GM12878 (cell line): Measurements from ENCODE around the gene CYTH3. TPM values are rescaled to one million over a fixed set of nuclear protein-coding genes. Genes with fewer than 3 reads are reported as not detected.

Experiments used
- ATAC-seq: fragments of 200-7000 bp; cut with Tn5 transposase; 3 replicates; pipeline ENCODE4 v1.9.1; 2020; ENCODE audit warnings: mild to moderate bottlenecking, moderate library complexity
- BruUV-seq: library from RNA; stranded (reverse); fragments of 400-500 nt; replicated peaks from 2 replicates; lab custom pipeline; 2021; lab: Mats Ljungman, UMichigan
- CTCF ChIA-PET: fragments of 300-600 bp; sonication (Branson Sonifier 250); formaldehyde crosslinking; extraction: SDS; loops from one replicate; lab custom pipeline; 2021; ENCODE audit warnings: inconsistent platforms; lab: Yijun Ruan, JAX
- POLR2A ChIA-PET: fragments of 350-600 bp; formaldehyde crosslinking; extraction: SDS; loops from one replicate; lab custom pipeline; 2021; ENCODE audit warnings: inconsistent platforms; lab: Charles Lee
- RAD21 ChIA-PET: fragments of 300-600 bp; sonication (Branson Sonifier 250); formaldehyde crosslinking; loops from one replicate; lab custom pipeline; 2023; ENCODE audit warnings: antibody characterized with exemption; ENCODE audit not compliant: unreplicated experiment; lab: Charles Lee
- SMC1A ChIA-PET: fragments of 300-600 bp; sonication (Branson Sonifier 250); formaldehyde crosslinking; loops from one replicate; lab custom pipeline; 2023; ENCODE audit not compliant: unreplicated experiment, uncharacterized antibody; lab: Charles Lee
- DNase-seq: peaks from one replicate; pipeline ENCODE4 v3.0.0-alpha.2; 2011; ENCODE audit warnings: low read depth, low spot score
- FAIRE-seq: peaks from 3 replicates; lab custom pipeline; 2011; peaks lifted over from hg19 to GRCh38; lab: Jason Lieb, UNC
- H2AFZ ChIP-seq: 2 replicates; pipeline ENCODE4 v1.6.0; 2011; ENCODE audit warnings: low read depth, low read length, control low read depth; ENCODE audit not compliant: control insufficient read depth
- H3K27ac ChIP-seq: 2 replicates; pipeline ENCODE4 v1.5.1; 2011; ENCODE audit warnings: control low read depth; ENCODE audit not compliant: control insufficient read depth, insufficient read depth
- H3K27me3 ChIP-seq, 2 experiments: replicated peaks in 1 of 2; 2 replicates each; pipeline versions ENCODE4 v1.6.0 to v1.6.1; 2011; ENCODE audit warnings: low read length in 1 of 2; ENCODE audit not compliant: control insufficient read depth in 2 of 2, insufficient read depth in 2 of 2
- H3K36me3 ChIP-seq, 2 experiments: 2 replicates each; pipeline ENCODE4 v1.5.1; 2011; ENCODE audit warnings: low read length in 1 of 2; ENCODE audit not compliant: control insufficient read depth in 2 of 2, insufficient read depth in 2 of 2
- H3K4me1 ChIP-seq: 2 replicates; pipeline ENCODE4 v1.6.1; 2011; ENCODE audit warnings: mild to moderate bottlenecking, low read length, moderate library complexity, mixed read lengths; ENCODE audit not compliant: control insufficient read depth, insufficient read depth
- H3K4me2 ChIP-seq: 2 replicates; pipeline ENCODE4 v1.6.0; 2011; ENCODE audit warnings: control low read depth; ENCODE audit not compliant: control insufficient read depth, insufficient read depth
- H3K4me3 ChIP-seq: fragments of 200-600 bp; sonication (generic); 2 replicates; pipeline ENCODE4 v1.5.1; 2016
- H3K79me2 ChIP-seq: 2 replicates; pipeline ENCODE4 v1.6.0; 2011; ENCODE audit warnings: low read length; ENCODE audit not compliant: control insufficient read depth, insufficient read depth
- H3K9ac ChIP-seq: 2 replicates; pipeline ENCODE4 v1.8.0; 2011; ENCODE audit warnings: low read length, control low read depth, mixed read lengths; ENCODE audit not compliant: control insufficient read depth, insufficient read depth
- H3K9me3 ChIP-seq: replicated peaks from 3 replicates; pipeline ENCODE4 v1.5.1; 2011; ENCODE audit warnings: mild to moderate bottlenecking, low read length; ENCODE audit not compliant: control insufficient read depth, insufficient read depth
- H4K20me1 ChIP-seq: 2 replicates; pipeline ENCODE4 v1.6.0; 2011; ENCODE audit not compliant: control insufficient read depth, insufficient read depth
- ATF3 ChIP-seq: IDR thresholded peaks from 2 replicates; pipeline ENCODE4 v1.6.1; 2011; ENCODE audit warnings: low read depth, mild to moderate bottlenecking, low read length, moderate library complexity, borderline replicate concordance; ENCODE audit errors: extremely low read depth
- CTCF ChIP-seq, 3 experiments: IDR thresholded peaks in 2 of 3; conservative IDR thresholded peaks in 1 of 3; 2 replicates each; pipeline ENCODE4 v1.5.1; 2011; ENCODE audit warnings: low read depth in 3 of 3, low read length in 3 of 3, mild to moderate bottlenecking in 3 of 3, control low read depth in 2 of 3, moderate library complexity in 2 of 3, inconsistent platforms in 1 of 3, mixed read lengths in 1 of 3; ENCODE audit not compliant: control insufficient read depth in 2 of 3, insufficient read depth in 1 of 3; ENCODE audit errors: extremely low read depth in 1 of 3
- FOXM1 ChIP-seq: IDR thresholded peaks from 2 replicates; pipeline ENCODE4 v1.6.1; 2012; ENCODE audit warnings: low read depth, mild to moderate bottlenecking, inconsistent platforms, low read length, moderate library complexity
- GATAD2B ChIP-seq: fragments of 450-650 bp; conservative IDR thresholded peaks from 2 replicates; pipeline ENCODE4 v1.6.1; 2017; ENCODE audit warnings: low read depth, mild to moderate bottlenecking, moderate library complexity
- MLLT1 ChIP-seq: fragments of 450-650 bp; IDR thresholded peaks from 2 replicates; pipeline ENCODE4 v1.6.1; 2016; ENCODE audit warnings: mild to moderate bottlenecking
- NRF1 ChIP-seq: conservative IDR thresholded peaks from 2 replicates; pipeline ENCODE4 v1.6.1; 2011; ENCODE audit warnings: mild to moderate bottlenecking, low read depth, low read length, improper control_type of control experiment
- PKNOX1 ChIP-seq: fragments of 450-650 bp; IDR thresholded peaks from 2 replicates; pipeline ENCODE4 v1.6.1; 2016; ENCODE audit warnings: mild to moderate bottlenecking
- PML ChIP-seq: IDR thresholded peaks from 2 replicates; pipeline ENCODE4 v1.6.1; 2012; ENCODE audit warnings: low read length, inconsistent platforms
- POLR2AphosphoS2 ChIP-seq: IDR thresholded peaks from 2 replicates; pipeline ENCODE4 v1.6.1; 2011; ENCODE audit warnings: low read depth, mild to moderate bottlenecking, low read length, improper control_type of control experiment, moderate library complexity
- RAD21 ChIP-seq: IDR thresholded peaks from 2 replicates; pipeline ENCODE4 v1.6.1; 2011; ENCODE audit warnings: mild to moderate bottlenecking, low read depth, low read length, moderate library complexity; ENCODE audit not compliant: insufficient read depth
- SMARCA5 ChIP-seq: fragments of 450-650 bp; IDR thresholded peaks from 2 replicates; pipeline ENCODE4 v1.6.1; 2017; ENCODE audit warnings: mild to moderate bottlenecking
- TAF1 ChIP-seq: IDR thresholded peaks from 2 replicates; pipeline ENCODE4 v1.6.1; 2011; ENCODE audit warnings: mild to moderate bottlenecking, low read depth, low read length, borderline replicate concordance
- WRNIP1 ChIP-seq: IDR thresholded peaks from 2 replicates; pipeline ENCODE4 v1.6.1; 2011; ENCODE audit warnings: low read depth, low read length, improper control_type of control experiment, borderline replicate concordance
- YBX1 ChIP-seq: fragments of 450-650 bp; IDR thresholded peaks from 2 replicates; pipeline ENCODE4 v1.6.1; 2016; ENCODE audit warnings: antibody characterized with exemption
- WGBS: methylation state at CpG from one replicate; pipeline ENCODE4 v1.1.6; 2016; ENCODE audit warnings: low lambda C conversion rate; ENCODE audit not compliant: insufficient replicate concordance, insufficient coverage; ENCODE audit errors: missing lambda C conversion rate; 5-methylcytosine and 5-hydroxymethylcytosine counted together
- in situ Hi-C: fragments of 300-500 bp; cut with MboI; formaldehyde crosslinking; loops from 9 replicates; pipeline ENCODE4 v1.14.3; 2018; ENCODE audit warnings: mixed read lengths
- intact Hi-C: fragments of 100-400 bp; cut with micrococcal nuclease; formaldehyde crosslinking; loops from one replicate; pipeline ENCODE4 v1.14.2; 2022; ENCODE audit not compliant: unreplicated experiment
- polyA plus RNA-seq, 11 experiments: library from polyadenylated mRNA; depleted of rRNA in 4 of 11; unstranded in 6 of 11; stranded (reverse) in 5 of 11; fragments of >200 nt; fragmentation: Nextera tagmentation in 4 of 11; fragmentation: Illumina TruSeq in 1 of 11; extraction: Ambion mirVana in 4 of 11; extraction: Trizol in 1 of 11; gene quantifications; 1 replicate in 1 of 11; 2 replicates in 10 of 11; pipeline versions ENCODE4 v1.2.1 to v1.2.3, GENCODE V29; 2011 to 2016; ENCODE audit warnings: inconsistent platforms in 2 of 11, missing spikeins in 2 of 11, low read depth in 1 of 11
- total RNA-seq, 4 experiments: library from RNA; depleted of rRNA in 3 of 4; stranded (reverse); fragments of >200 nt in 3 of 4; fragmentation: Illumina TruSeq in 1 of 4; extraction: Trizol in 1 of 4; gene quantifications; 2 replicates each; pipeline versions ENCODE4 v1.2.1 to v1.2.3, GENCODE V29; 2013 to 2021

The CYTH3 gene
- total and polyA plus RNA-seq, 10 of the 15 experiments (the other 5 are each of a cell fraction or from before 2014, with no cell fraction given), result 0.45 to 28.2 (median 15.7) TPM

- intact Hi-C loops, result loop anchor here (2.0 kb wide), 1 partner anchor 15 kb away; no protein-coding TSS in a partner anchor
These were observed 16.3 kb downstream of the CYTH3 start for GRCh38 chr7:6256109-6256483.

More at GRCh38 chr7:6256109-6256483, 16.3 kb downstream of the CYTH3 start:
- H3K4me3 ChIP-seq, result peak overlapping the region; percentile 31; the same call in 1 of the 2 replicates
- FAIRE-seq, result no peak
- no peaks in the 10 kb centered on the region for H4K20me1 ChIP-seq
- CTCF ChIA-PET, result interaction anchor here (0.8 to 7.7 kb wide), 6 partner anchors 8 to 96 kb away, joined by 3 to 82 read pairs (median 6); no protein-coding TSS in a partner anchor
- WGBS, result 86% methylated on average over 5 of the region's 5 CpGs
- H2AFZ ChIP-seq, result no peak overlapping the region
- SMC1A ChIA-PET, result interaction anchor here (0.8 to 10.4 kb wide), 7 partner anchors 9 to 68 kb away, joined by 3 to 141 read pairs (median 4); no protein-coding TSS in a partner anchor
- in situ Hi-C loops, result loop anchor here (25.0 kb wide), 1 partner anchor 1881 kb away; no protein-coding TSS in a partner anchor
- H3K27me3 ChIP-seq, result no peaks in the 10 kb centered on the region
- BruUV-seq, result TSS peak; percentile 60
- peak overlapping the region; percentile 60; the same call in 1 of the 2 replicates for H3K4me2 ChIP-seq
- RAD21 ChIA-PET, result interaction anchor here (0.6 to 7.6 kb wide), 10 partner anchors 9 to 1094 kb away, joined by 3 to 84 read pairs (median 5); no protein-coding TSS in a partner anchor
- no peak for ATAC-seq
- peak in 1 of 3 experiments; percentile 28; a peak in 2 of 6 replicates for TF ChIP-seq CTCF (IDR thresholded peaks at IDR 0.05 in 2 of 3, conservative IDR thresholded peaks at IDR 0.05 in 1 of 3; ENCODE audit: control insufficient read depth in 2 of 3, extremely low read depth in 1 of 3, insufficient read depth in 1 of 3, low read depth in 3 of 3, low read length in 3 of 3)
- TF ChIP-seq SMARCA5, result no peak
- no peak for TF ChIP-seq ATF3
- TF ChIP-seq GATAD2B, result no peak
- no peak for TF ChIP-seq PKNOX1
- no peak for TF ChIP-seq NRF1
- TF ChIP-seq MLLT1, result peak; percentile 20; the same call in 1 of the 2 replicates
- TF ChIP-seq PML, result no peak
- no peak for TF ChIP-seq TAF1
- no peak for TF ChIP-seq POLR2AphosphoS2
- TF ChIP-seq RAD21, result 0 out of 2 replicates have a peak, but pooled peaks have one; percentile 1
- TF ChIP-seq WRNIP1, result no peak
- no peak for TF ChIP-seq FOXM1
- no peak for TF ChIP-seq YBX1
- H3K9me3 ChIP-seq, result no peaks in the 10 kb centered on the region
- peaks cover 21% of the 10 kb centered on the region for H3K4me1 ChIP-seq
- peak overlapping the region; percentile 92 for H3K27ac ChIP-seq
- no peaks in the 10 kb centered on the region for H3K36me3 ChIP-seq
- peaks cover 78% of the 10 kb centered on the region for H3K79me2 ChIP-seq
- POLR2A ChIA-PET, result interaction anchor here (0.6 to 4.4 kb wide), 10 partner anchors 10 to 783 kb away, joined by 3 to 30 read pairs (median 5); partner anchors contain the start of genes AIMP2 and PMS2
- H3K9ac ChIP-seq, result peak overlapping the region; percentile 19
- DNase-seq, result no peak
